Body of pancreas (tissue), 4 donors: ENCODE results near the gene HOXB9.

ENCODE experiments used
- CTCF ChIP-seq, 7 experiments: fragments of 450-650 bp in 4 of 7; fragments of 200-600 bp in 3 of 7; sonication (generic) in 3 of 7; IDR thresholded peaks; one replicate each; pipeline ENCODE4 v1.5.1; 2016 to 2019; ENCODE audit warnings: antibody characterized with exemption in 7 of 7
- POLR2A ChIP-seq, 3 donors: fragments of 450-650 bp; IDR thresholded peaks; one replicate each; pipeline ENCODE4 v1.6.1; 2016; ENCODE audit warnings: antibody characterized with exemption in 3 of 3, mild to moderate bottlenecking in 2 of 3

GRCh38 chr17:48589831-48590606 lies 36.1 kb downstream of the HOXB9 start, which contains the start of gene HOXB3:
- TF ChIP-seq CTCF (IDR thresholded peaks at IDR 0.05) (no peak), POLR2A (IDR thresholded peaks at IDR 0.05) (no peak)
